Type B pancreatic cell (in vitro differentiated cells): Measurements from ENCODE around the gene KISS1. TPM values are rescaled to one million over a fixed set of nuclear protein-coding genes. Genes with fewer than 3 reads are reported as not detected.
"Not testable (repeated sequence)": the region's sequence is repeated elsewhere in the genome, so short reads cannot be mapped to it uniquely, and the experiment has no call there.

Experiments used
- DNase-seq: peaks from one replicate; pipeline ENCODE4 v3.0.0; 2021; ENCODE audit warnings: mixed read lengths; ENCODE audit not compliant: unreplicated experiment; ENCODE audit errors: extremely low spot score
- H3K27ac Mint-ChIP-seq: 2 replicates; pipeline ENCODE4 v1.8.0; 2021; ENCODE audit warnings: mild to moderate bottlenecking, mixed read lengths
- H3K27me3 Mint-ChIP-seq: 2 replicates; pipeline ENCODE4 v1.8.0; 2021; ENCODE audit warnings: mixed read lengths
- H3K36me3 Mint-ChIP-seq: 2 replicates; pipeline ENCODE4 v1.8.0; 2021; ENCODE audit warnings: mixed read lengths
- H3K4me1 Mint-ChIP-seq: one replicate; pipeline ENCODE4 v1.8.0; 2021; ENCODE audit warnings: mixed read lengths; ENCODE audit not compliant: unreplicated experiment
- H3K4me3 Mint-ChIP-seq: 2 replicates; pipeline ENCODE4 v1.8.0; 2021; ENCODE audit warnings: mild to moderate bottlenecking, mixed read lengths
- H3K9me3 Mint-ChIP-seq: 2 replicates; pipeline ENCODE4 v1.8.0; 2021; ENCODE audit warnings: mixed read lengths
- long read RNA-seq: library from polyadenylated mRNA; unstranded; transcript quantifications from one replicate; pipeline ENCODE4 v2.0.0, GENCODE V29; 2020
- total RNA-seq: library from RNA; stranded (reverse); gene quantifications from 2 replicates; pipeline ENCODE4 v1.2.1, GENCODE V29; 2021; ENCODE audit warnings: low replicate concordance
- TF ChIP-seq, protein P1 (sequence below): fragments of 200-600 bp; sonication (generic); conservative IDR thresholded peaks from 2 replicates; pipeline ENCODE4 v1.5.0; 2021; ENCODE audit warnings: antibody characterized with exemption, mild to moderate bottlenecking

KISS1 gene, protein sequence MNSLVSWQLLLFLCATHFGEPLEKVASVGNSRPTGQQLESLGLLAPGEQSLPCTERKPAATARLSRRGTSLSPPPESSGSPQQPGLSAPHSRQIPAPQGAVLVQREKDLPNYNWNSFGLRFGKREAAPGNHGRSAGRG
- total RNA-seq: 0.48 and 0.55 TPM in 2 replicates
- long read RNA-seq: 0 reads

DNA sequence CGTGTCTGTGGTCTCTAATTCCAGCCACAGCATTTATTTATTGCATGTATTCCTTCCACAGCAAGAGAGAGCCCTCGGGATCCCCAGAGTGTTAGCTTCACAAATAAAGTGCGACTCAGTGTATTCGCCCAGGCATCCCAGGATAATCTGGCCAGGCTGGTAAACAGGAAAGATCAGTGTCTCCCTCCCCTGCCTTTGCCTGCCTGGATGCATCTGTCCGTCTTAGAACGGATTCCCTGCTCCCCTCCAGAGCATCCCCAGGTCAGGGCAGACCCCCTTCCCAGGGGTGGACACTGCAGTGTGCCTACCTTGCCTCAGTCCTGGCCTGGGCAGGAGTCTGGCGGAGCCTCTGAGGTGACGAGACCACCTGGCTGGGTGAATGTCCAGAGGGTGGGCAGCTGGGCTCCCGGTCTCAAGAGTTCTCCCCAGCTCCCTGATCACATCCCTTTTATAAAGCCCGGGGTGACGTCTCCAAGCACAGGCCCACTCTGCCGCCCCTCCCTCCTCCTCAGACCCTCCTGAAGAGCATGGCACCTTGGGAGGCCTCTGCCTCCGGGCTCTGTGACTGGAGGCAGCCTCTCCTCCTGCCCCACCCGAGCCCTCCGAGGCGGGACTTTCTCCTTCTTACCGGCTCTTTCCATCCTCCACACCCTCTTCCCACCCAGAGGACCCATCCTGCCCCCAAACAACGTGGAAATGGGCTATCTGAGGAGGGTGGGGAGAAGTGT, at the start of gene KISS1:
Gene KISS1, minus strand, starts transcription at position 424 of the 728 bp plus-strand sequence. CDS start 3,615 bp downstream, outside the sequence.
- DNase-seq: no peak
- no peaks in the 10 kb centered on the region for H3K36me3 Mint-ChIP-seq
- no peak within 1 kb of the TSS for H3K4me3 Mint-ChIP-seq
- H3K27ac Mint-ChIP-seq: peak within 1 kb of the TSS; percentile 26
- peaks cover 42% of the 10 kb centered on the region for H3K27me3 Mint-ChIP-seq
- peaks cover 11% of the 10 kb centered on the region for H3K4me1 Mint-ChIP-seq
- TF ChIP-seq, protein P1, sequence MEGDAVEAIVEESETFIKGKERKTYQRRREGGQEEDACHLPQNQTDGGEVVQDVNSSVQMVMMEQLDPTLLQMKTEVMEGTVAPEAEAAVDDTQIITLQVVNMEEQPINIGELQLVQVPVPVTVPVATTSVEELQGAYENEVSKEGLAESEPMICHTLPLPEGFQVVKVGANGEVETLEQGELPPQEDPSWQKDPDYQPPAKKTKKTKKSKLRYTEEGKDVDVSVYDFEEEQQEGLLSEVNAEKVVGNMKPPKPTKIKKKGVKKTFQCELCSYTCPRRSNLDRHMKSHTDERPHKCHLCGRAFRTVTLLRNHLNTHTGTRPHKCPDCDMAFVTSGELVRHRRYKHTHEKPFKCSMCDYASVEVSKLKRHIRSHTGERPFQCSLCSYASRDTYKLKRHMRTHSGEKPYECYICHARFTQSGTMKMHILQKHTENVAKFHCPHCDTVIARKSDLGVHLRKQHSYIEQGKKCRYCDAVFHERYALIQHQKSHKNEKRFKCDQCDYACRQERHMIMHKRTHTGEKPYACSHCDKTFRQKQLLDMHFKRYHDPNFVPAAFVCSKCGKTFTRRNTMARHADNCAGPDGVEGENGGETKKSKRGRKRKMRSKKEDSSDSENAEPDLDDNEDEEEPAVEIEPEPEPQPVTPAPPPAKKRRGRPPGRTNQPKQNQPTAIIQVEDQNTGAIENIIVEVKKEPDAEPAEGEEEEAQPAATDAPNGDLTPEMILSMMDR: no peak
- H3K9me3 Mint-ChIP-seq: no peaks in the 10 kb centered on the region

DNA sequence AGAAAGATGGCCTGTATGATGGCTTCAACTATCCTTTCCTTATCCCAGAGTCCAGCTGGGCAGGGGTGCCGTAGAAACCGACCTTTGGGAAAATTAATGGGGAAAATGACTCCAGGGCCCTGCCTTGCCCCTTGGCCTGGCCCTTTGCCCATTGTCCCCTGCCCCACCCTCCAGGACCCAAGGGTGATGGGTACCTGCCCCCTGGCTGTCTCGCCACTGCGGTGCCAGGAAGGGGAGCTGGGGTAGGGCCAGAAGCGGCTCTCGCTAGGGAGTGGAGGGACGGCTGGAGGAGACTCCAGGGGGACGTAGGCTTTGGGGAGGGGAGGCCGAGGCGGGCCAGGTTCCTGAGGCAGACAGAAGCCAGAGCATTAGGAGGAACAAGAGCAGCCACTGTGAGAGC, 46.6 kb upstream of the KISS1 start:
- H3K9me3 Mint-ChIP-seq: no peaks in the 10 kb centered on the region
- no peak for DNase-seq
- TF ChIP-seq, protein P1: no peak
- no peaks in the 10 kb centered on the region for H3K27me3 Mint-ChIP-seq
- H3K4me1 Mint-ChIP-seq: no peaks in the 10 kb centered on the region
- peaks cover 39% of the 10 kb centered on the region for H3K36me3 Mint-ChIP-seq
- H3K4me3 Mint-ChIP-seq: no peak overlapping the region
- no peak overlapping the region for H3K27ac Mint-ChIP-seq

DNA sequence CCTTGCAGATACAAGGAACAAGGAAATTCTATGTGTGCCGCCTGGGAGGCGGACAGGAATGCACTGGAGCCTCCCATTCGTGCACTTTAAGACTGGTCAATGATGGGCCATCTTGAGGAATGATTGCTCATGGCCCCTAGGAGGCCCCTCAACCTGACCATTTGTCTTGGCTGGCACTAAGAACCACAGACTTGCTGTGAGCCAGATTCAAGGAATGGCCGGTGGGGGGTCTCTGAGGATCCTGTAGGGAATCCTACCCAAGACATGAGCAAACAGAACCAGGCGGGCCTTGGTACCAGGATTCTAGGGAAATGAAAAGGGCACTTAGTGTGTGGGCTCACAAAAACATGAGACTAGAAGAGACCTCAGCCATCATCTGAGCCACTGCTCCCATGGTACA, 45.6 kb upstream of the KISS1 start:
- DNase-seq: no peak
- Mint-ChIP-seq H3K4me1 (no peaks in the 10 kb centered on the region), H3K27me3 (no peaks in the 10 kb centered on the region), H3K4me3 (no peak overlapping the region), H3K27ac (no peak overlapping the region), H3K36me3 (peaks cover 35% of the 10 kb centered on the region), H3K9me3 (no peaks in the 10 kb centered on the region)
- TF ChIP-seq, protein P1: no peak

DNA sequence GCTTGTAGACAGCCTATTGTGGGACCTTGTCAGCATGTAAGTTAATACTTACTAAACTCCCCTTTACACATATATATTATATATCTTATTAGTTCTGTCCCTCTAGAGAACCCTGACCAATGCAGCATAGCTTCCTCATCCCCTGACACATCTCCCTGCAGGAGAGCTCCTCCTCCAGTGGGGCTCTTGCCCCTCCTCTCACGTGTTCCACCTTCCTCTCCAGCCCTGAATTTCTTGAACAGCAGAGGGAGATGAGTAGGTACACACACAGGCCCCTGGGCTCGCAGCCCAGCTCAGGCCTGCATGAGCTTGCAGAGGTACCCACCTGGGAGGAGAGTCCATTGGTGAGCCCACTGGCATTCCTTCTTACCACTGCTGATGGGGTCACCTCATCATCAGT, 44.8 kb upstream of the KISS1 start:
- no peak for DNase-seq
- Mint-ChIP-seq H3K27me3 (no peaks in the 10 kb centered on the region), H3K4me3 (no peak overlapping the region), H3K4me1 (no peaks in the 10 kb centered on the region), H3K27ac (no peak overlapping the region), H3K9me3 (peaks cover 3% of the 10 kb centered on the region), H3K36me3 (peaks cover 35% of the 10 kb centered on the region)
- TF ChIP-seq, protein P1: no peak

DNA sequence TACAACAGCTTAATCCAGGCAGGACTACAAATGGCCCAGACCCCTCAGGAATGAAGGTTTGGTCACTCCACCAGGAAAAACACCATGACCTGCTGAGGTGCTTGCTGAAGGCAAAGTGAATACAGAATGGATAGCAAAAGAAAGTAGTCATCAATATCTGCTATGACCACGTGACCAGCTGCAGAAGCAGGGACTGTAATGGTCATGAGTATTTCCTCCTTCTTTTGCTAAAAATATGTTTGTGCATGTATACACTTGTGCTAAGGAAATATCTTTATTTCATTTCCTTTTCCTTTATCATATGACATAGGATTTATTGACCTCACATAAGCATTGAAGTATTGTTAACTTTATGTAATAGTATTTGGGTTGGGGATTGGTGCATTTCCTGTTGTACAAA, 43.9 kb upstream of the KISS1 start:
- Mint-ChIP-seq H3K27me3 (no peaks in the 10 kb centered on the region), H3K4me1 (no peaks in the 10 kb centered on the region), H3K4me3 (no peak overlapping the region), H3K9me3 (peaks cover 5% of the 10 kb centered on the region), H3K36me3 (peaks cover 39% of the 10 kb centered on the region), H3K27ac (no peak overlapping the region)
- TF ChIP-seq, protein P1: no peak
- no peak for DNase-seq

DNA sequence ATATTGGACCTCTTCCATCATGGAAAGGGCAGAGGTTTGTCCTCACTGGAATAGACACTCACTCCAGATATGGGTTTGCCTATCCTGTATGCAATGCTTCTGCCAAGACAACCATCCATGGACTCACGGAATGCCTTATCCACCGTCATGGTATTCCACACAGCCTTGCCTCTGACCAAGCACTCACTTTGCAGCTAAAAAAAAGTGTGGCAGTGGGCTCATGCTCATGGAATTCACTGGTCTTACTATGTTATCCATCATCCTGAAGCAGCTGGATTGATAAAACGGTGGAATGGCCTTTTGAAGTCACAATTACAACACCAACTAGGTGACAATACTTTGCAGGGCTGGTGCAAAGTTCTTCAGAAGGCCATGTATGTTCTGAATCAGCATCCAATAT, 43.1 kb upstream of the KISS1 start:
- not testable (repeated sequence) for H3K27ac Mint-ChIP-seq, H3K4me1 Mint-ChIP-seq, H3K27me3 Mint-ChIP-seq, H3K4me3 Mint-ChIP-seq, H3K9me3 Mint-ChIP-seq, DNase-seq
- peaks cover 40% of the 10 kb centered on the region for H3K36me3 Mint-ChIP-seq

DNA sequence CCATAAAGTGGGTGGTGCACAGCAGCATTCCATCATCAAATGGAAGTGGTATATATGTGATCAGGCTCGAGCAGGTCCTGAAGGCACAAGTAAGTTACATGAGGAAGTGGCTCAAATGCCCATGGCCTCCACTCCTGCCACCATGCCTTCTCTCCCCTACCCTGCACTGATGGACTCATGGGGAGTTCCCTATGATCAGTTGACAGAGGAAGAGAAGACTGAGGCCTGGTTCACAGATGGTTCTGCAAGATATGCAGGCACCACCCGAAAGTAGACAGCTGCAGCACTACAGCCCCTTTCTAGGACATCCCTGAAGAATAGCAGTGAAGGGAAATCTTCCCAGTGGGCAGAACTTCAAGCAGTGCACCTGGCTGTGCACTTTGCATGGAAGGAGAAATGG, 42.2 kb upstream of the KISS1 start:
- H3K9me3 Mint-ChIP-seq, H3K4me3 Mint-ChIP-seq, H3K27ac Mint-ChIP-seq, DNase-seq, H3K27me3 Mint-ChIP-seq, H3K4me1 Mint-ChIP-seq: not testable (repeated sequence)
- peaks cover 45% of the 10 kb centered on the region for H3K36me3 Mint-ChIP-seq

DNA sequence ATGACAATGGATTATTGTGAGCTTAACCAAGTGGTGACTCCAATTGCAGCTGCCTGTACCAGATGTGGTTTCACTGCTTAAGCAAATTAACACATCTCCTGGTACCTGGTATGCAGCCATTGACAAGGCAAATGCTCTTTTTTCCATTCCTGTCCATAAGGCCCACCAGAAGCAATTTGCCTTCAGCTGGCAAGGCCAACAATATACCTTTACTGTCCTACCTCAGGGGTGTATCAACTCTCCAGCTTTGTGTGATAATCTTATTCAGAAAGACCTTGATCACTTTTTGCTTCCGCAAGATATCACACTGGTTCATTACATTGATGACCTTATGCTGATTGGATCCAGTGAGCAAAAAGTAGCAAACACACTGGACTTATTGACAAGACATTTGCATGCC, 41.2 kb upstream of the KISS1 start:
- not testable (repeated sequence) for H3K27ac Mint-ChIP-seq, H3K27me3 Mint-ChIP-seq, H3K4me1 Mint-ChIP-seq, DNase-seq, H3K9me3 Mint-ChIP-seq, H3K4me3 Mint-ChIP-seq
- H3K36me3 Mint-ChIP-seq: peaks cover 46% of the 10 kb centered on the region
